HG03025 (cell line): ENCODE results near the gene ST3GAL2.
"Not testable (repeated sequence)": the region's sequence is repeated elsewhere in the genome, so short reads cannot be mapped to it uniquely, and the experiment has no call there.

ENCODE experiments used
- ATAC-seq: cut with Tn5 transposase; IDR thresholded peaks from one replicate; pipeline ENCODE4 v1.9.1; 2021; ENCODE audit warnings: mild to moderate bottlenecking, moderate library complexity; ENCODE audit not compliant: unreplicated experiment, low FRiP score

Gene ST3GAL2

GRCh38 chr16:70391881-70392481, 46.9 kb downstream of the ST3GAL2 start:
- no peak for ATAC-seq

GRCh38 chr16:70391446-70391845, 47.5 kb downstream of the ST3GAL2 start:
- no peak for ATAC-seq

- no peak for ATAC-seq
Measured at GRCh38 chr16:70390774-70391173, 48.1 kb downstream of the ST3GAL2 start.

- no peak for ATAC-seq
Measured at GRCh38 chr16:70388006-70388680, 50.8 kb downstream of the ST3GAL2 start.

- not testable (repeated sequence) for ATAC-seq
Measured at GRCh38 chr16:70386289-70386986, 52.5 kb downstream of the ST3GAL2 start.

GRCh38 chr16:70383421-70383960, 55.4 kb downstream of the ST3GAL2 start:
- ATAC-seq = no peak

GRCh38 chr16:70381604-70382342, 57.1 kb downstream of the ST3GAL2 start:
- peak; percentile 2 for ATAC-seq

- ATAC-seq = peak; percentile 80
Measured at GRCh38 chr16:70380919-70381603, 57.8 kb downstream of the ST3GAL2 start.

- peak; percentile 16 for ATAC-seq
Measured at GRCh38 chr16:70380248-70380918, 58.5 kb downstream of the ST3GAL2 start.

GRCh38 chr16:70378869-70379493, 59.9 kb downstream of the ST3GAL2 start:
- no peak for ATAC-seq

- no peak for ATAC-seq
Measured at GRCh38 chr16:70377782-70378181, 61.1 kb downstream of the ST3GAL2 start.

- no peak for ATAC-seq
Measured at GRCh38 chr16:70375636-70376611, 63.0 kb downstream of the ST3GAL2 start.

- ATAC-seq = no peak
Measured at GRCh38 chr16:70374213-70374612, 64.7 kb downstream of the ST3GAL2 start.

GRCh38 chr16:70372921-70373728, 65.8 kb downstream of the ST3GAL2 start:
- ATAC-seq = no peak

- ATAC-seq = no peak
Measured at GRCh38 chr16:70370924-70371323, 68.0 kb downstream of the ST3GAL2 start.

GRCh38 chr16:70370145-70370544, 68.8 kb downstream of the ST3GAL2 start:
- not testable (repeated sequence) for ATAC-seq

GRCh38 chr16:70364399-70364798, 74.5 kb downstream of the ST3GAL2 start:
- no peak for ATAC-seq
